ENCODE data around the gene ZNF576.

GRCh38 chr19:43596842-43597461, 557 bp downstream of the ZNF576 start:
- TF ChIP-seq EZH2 (IDR thresholded peaks at IDR 0.05; ENCODE audit: borderline replicate concordance, low read length) (no peak), CTCF (conservative IDR thresholded peaks at IDR 0.05 in 1 of 2, IDR thresholded peaks at IDR 0.05 in 1 of 2; ENCODE audit: extremely low read depth in 1 of 2, insufficient read depth in 1 of 2, low read depth in 1 of 2, low read length in 2 of 2) (no peak)
